GM23338 (cell line): ENCODE measurements around the gene ZNF366. TPM values are rescaled to one million over a fixed set of nuclear protein-coding genes. Genes with fewer than 3 reads are reported as not detected.

Experiments
- ATAC-seq: fragments of 200-7000 bp; cut with Tn5 transposase; 3 replicates; pipeline ENCODE4 v1.9.1; 2020
- DNase-seq: peaks from one replicate; pipeline ENCODE4 v3.0.0-alpha.2; 2015; ENCODE audit warnings: low spot score
- H2AFZ ChIP-seq: fragments of 200-600 bp; sonication (generic); 2 replicates; pipeline ENCODE4 v1.8.0; 2016; ENCODE audit warnings: antibody characterized with exemption, mild to moderate bottlenecking, moderate library complexity
- H3F3A ChIP-seq: fragments of 200-600 bp; sonication (generic); replicated peaks from 2 replicates; pipeline ENCODE4 v1.8.0; 2017; ENCODE audit warnings: antibody characterized with exemption, mixed run types, low read depth
- H3K27ac ChIP-seq: fragments of 200-600 bp; sonication (generic); 2 replicates; pipeline ENCODE4 v1.6.1; 2016; ENCODE audit warnings: low read depth
- H3K27me3 ChIP-seq: fragments of 200-600 bp; sonication (generic); 2 replicates; pipeline ENCODE4 v1.8.0; 2016; ENCODE audit warnings: mild to moderate bottlenecking, mixed run types, moderate library complexity; ENCODE audit not compliant: insufficient read depth
- H3K36me3 ChIP-seq: fragments of 200-600 bp; sonication (generic); 2 replicates; pipeline ENCODE4 v1.8.0; 2016; ENCODE audit warnings: mild to moderate bottlenecking; ENCODE audit not compliant: insufficient read depth
- H3K4me1 ChIP-seq: fragments of 200-600 bp; sonication (generic); 2 replicates; pipeline ENCODE4 v1.8.0; 2016; ENCODE audit warnings: mild to moderate bottlenecking, moderate library complexity; ENCODE audit not compliant: insufficient read depth
- H3K4me2 ChIP-seq: fragments of 200-600 bp; sonication (generic); 2 replicates; pipeline ENCODE4 v1.7.1; 2017; ENCODE audit warnings: mixed run types
- H3K4me3 ChIP-seq: fragments of 200-600 bp; sonication (generic); 2 replicates; pipeline ENCODE4 v1.6.1; 2016; ENCODE audit warnings: mixed run types
- H3K79me2 ChIP-seq: fragments of 200-600 bp; sonication (generic); replicated peaks from 2 replicates; pipeline ENCODE4 v1.8.0; 2017; ENCODE audit warnings: mild to moderate bottlenecking; ENCODE audit not compliant: insufficient read depth
- H3K9me2 ChIP-seq: fragments of 200-600 bp; sonication (generic); 2 replicates; pipeline ENCODE4 v1.8.0; 2017; ENCODE audit not compliant: insufficient read depth
- H4K20me1 ChIP-seq: fragments of 200-600 bp; sonication (generic); replicated peaks from 2 replicates; pipeline ENCODE4 v1.8.0; 2017; ENCODE audit warnings: mild to moderate bottlenecking; ENCODE audit not compliant: insufficient read depth
- H3K27ac Mint-ChIP-seq: 2 replicates; pipeline ENCODE4 v1.8.0; 2020; ENCODE audit warnings: inconsistent platforms, mild to moderate bottlenecking, moderate library complexity, mixed read lengths
- H3K27me3 Mint-ChIP-seq: 3 replicates; pipeline ENCODE4 v1.8.0; 2022; ENCODE audit warnings: low read depth, mild to moderate bottlenecking, moderate library complexity, mixed read lengths, inconsistent platforms; ENCODE audit not compliant: insufficient read depth, poor library complexity
- H3K36me3 Mint-ChIP-seq: 3 replicates; pipeline ENCODE4 v1.8.0; 2021; ENCODE audit warnings: low read depth, mild to moderate bottlenecking, inconsistent platforms, moderate library complexity, mixed read lengths
- H3K4me1 Mint-ChIP-seq: 3 replicates; pipeline ENCODE4 v1.8.0; 2020; ENCODE audit warnings: mild to moderate bottlenecking, inconsistent platforms, mixed read lengths
- H3K4me3 Mint-ChIP-seq: 3 replicates; pipeline ENCODE4 v1.8.0; 2021; ENCODE audit warnings: moderate library complexity, mild to moderate bottlenecking, inconsistent platforms, mixed read lengths
- H3K9me3 Mint-ChIP-seq: 3 replicates; pipeline ENCODE4 v1.8.0; 2020; ENCODE audit warnings: moderate library complexity, mild to moderate bottlenecking, inconsistent platforms, mixed read lengths
- CREB1 ChIP-seq: fragments of 250-450 bp; sonication (Bioruptor Pico); IDR thresholded peaks from 2 replicates; pipeline ENCODE4 v1.5.0; 2020; ENCODE audit warnings: low read depth, mild to moderate bottlenecking, moderate library complexity
- EZH2 ChIP-seq: fragments of 200-600 bp; sonication (generic); IDR thresholded peaks from one replicate; pipeline ENCODE4 v1.8.0; 2017; ENCODE audit warnings: antibody characterized with exemption, mild to moderate bottlenecking, low read depth; ENCODE audit not compliant: unreplicated experiment
- EZH2phosphoT487 ChIP-seq: fragments of 200-600 bp; sonication (generic); IDR thresholded peaks from one replicate; pipeline ENCODE4 v1.8.1; 2018; ENCODE audit warnings: antibody characterized with exemption; ENCODE audit not compliant: unreplicated experiment
- JUNB ChIP-seq: IDR thresholded peaks from one replicate; pipeline ENCODE4 v1.6.1; 2016; ENCODE audit warnings: antibody characterized with exemption; ENCODE audit not compliant: unreplicated experiment
- NANOG ChIP-seq: IDR thresholded peaks from 2 replicates; pipeline ENCODE4 v1.6.1; 2016; ENCODE audit warnings: antibody characterized with exemption, borderline replicate concordance
- POLR2AphosphoS5 ChIP-seq: IDR thresholded peaks from 2 replicates; pipeline ENCODE4 v1.6.1; 2016; ENCODE audit warnings: antibody characterized with exemption, low read depth
- STAT1 ChIP-seq: IDR thresholded peaks from one replicate; pipeline ENCODE4 v1.6.1; 2016; ENCODE audit warnings: antibody characterized with exemption; ENCODE audit not compliant: unreplicated experiment
- ZNF114 ChIP-seq: fragments of 250-450 bp; sonication (Bioruptor Pico); IDR thresholded peaks from 2 replicates; pipeline ENCODE4 v1.5.0; 2020; ENCODE audit warnings: mild to moderate bottlenecking, moderate library complexity
- ZNF331 ChIP-seq: fragments of 250-450 bp; sonication (Bioruptor Pico); IDR thresholded peaks from 2 replicates; pipeline ENCODE4 v1.5.0; 2020; ENCODE audit warnings: low read depth, mild to moderate bottlenecking, moderate library complexity
- polyA plus RNA-seq: library from polyadenylated mRNA; unstranded; fragments of >200 nt; fragmentation: Nextera tagmentation; extraction: Ambion mirVana; gene quantifications from 2 replicates; pipeline ENCODE4 v1.2.1, GENCODE V29; 2016
- total RNA-seq: library from RNA; depleted of rRNA; stranded (reverse); fragments of >200 nt; shearing (Covaris generic); gene quantifications from 2 replicates; pipeline ENCODE4 v1.2.3, GENCODE V29; 2014
- TF ChIP-seq, protein P1 (sequence below), 2 experiments: fragments of 200-600 bp in 1 of 2; sonication (generic) in 1 of 2; conservative IDR thresholded peaks; 2 replicates each; pipeline versions ENCODE4 v1.5.1 to v1.6.1; 2016 to 2017; ENCODE audit warnings: antibody characterized with exemption in 2 of 2, low read depth in 2 of 2, mild to moderate bottlenecking in 2 of 2, moderate library complexity in 1 of 2
- TF ChIP-seq, protein P2 (sequence below): IDR thresholded peaks from 2 replicates; pipeline ENCODE4 v1.6.1; 2016; ENCODE audit warnings: antibody characterized with exemption
- TF ChIP-seq, protein P3 (sequence below): IDR thresholded peaks from one replicate; pipeline ENCODE4 v1.6.1; 2018; ENCODE audit warnings: antibody characterized with exemption; ENCODE audit not compliant: unreplicated experiment

The ZNF366 gene
- total and polyA plus RNA-seq, 2 experiments from 2014 or later = not detected

DNA sequence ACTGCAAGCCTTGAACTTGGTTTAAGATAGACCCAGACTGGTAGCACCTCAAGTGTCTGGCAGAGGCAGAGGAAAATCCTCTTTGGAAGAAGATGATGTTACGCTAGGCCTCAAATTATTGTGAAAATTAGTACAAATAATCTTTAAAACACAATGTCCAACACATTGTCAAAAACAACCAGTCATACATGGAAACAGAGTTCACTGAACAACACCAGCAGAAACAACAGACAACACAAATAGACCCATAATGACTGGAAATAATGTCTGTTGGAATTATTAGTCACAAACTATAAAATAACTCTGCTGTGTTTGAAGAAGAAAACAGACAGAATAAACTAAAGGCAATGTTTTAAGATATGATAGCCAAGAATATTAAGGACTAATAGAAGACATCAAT lies 15.4 kb upstream of the ZNF366 start (continued):
- no peak for TF ChIP-seq EZH2phosphoT487
- no peak for TF ChIP-seq STAT1
- TF ChIP-seq CREB1 (CRISPR knock-in tag) = no peak
- TF ChIP-seq, protein P1, sequence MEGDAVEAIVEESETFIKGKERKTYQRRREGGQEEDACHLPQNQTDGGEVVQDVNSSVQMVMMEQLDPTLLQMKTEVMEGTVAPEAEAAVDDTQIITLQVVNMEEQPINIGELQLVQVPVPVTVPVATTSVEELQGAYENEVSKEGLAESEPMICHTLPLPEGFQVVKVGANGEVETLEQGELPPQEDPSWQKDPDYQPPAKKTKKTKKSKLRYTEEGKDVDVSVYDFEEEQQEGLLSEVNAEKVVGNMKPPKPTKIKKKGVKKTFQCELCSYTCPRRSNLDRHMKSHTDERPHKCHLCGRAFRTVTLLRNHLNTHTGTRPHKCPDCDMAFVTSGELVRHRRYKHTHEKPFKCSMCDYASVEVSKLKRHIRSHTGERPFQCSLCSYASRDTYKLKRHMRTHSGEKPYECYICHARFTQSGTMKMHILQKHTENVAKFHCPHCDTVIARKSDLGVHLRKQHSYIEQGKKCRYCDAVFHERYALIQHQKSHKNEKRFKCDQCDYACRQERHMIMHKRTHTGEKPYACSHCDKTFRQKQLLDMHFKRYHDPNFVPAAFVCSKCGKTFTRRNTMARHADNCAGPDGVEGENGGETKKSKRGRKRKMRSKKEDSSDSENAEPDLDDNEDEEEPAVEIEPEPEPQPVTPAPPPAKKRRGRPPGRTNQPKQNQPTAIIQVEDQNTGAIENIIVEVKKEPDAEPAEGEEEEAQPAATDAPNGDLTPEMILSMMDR (conservative IDR thresholded peaks at IDR 0.05; ENCODE audit: low read depth in 2 of 2) = no peak
- TF ChIP-seq JUNB = no peak
- TF ChIP-seq NANOG = no peak

DNA sequence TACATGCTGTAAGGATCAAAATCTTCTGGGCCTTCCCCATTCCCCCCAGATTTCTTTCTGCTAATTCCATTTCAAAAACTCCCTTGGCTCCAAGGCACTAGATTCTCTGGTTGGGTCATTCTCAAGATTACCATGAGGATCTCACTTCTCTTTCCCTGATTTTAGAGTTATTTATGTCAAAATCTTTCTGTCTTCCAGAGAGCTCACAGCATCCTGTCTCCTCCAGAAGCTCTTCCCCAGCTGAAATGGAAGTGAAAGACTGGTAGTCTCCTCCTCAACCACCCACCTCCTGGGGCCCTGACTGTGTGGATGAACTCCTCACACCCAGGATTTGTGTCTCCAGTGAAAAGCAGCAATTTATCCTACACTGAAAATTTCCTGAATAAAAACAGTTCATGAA lies 11.9 kb upstream of the ZNF366 start:
- no peaks in the 10 kb centered on the region for H3K36me3 ChIP-seq
- H2AFZ ChIP-seq = 0 out of 2 replicates have a peak overlapping the region, but pooled peaks have one; percentile 43
- no peaks in the 10 kb centered on the region for H4K20me1 ChIP-seq
- H3K4me3 ChIP-seq = no peak overlapping the region
- H3K9me3 Mint-ChIP-seq = peaks cover 3% of the 10 kb centered on the region; the same call in 1 of the 3 replicates
- no peaks in the 10 kb centered on the region for H3K27me3 ChIP-seq
- no peak overlapping the region for H3K4me2 ChIP-seq
- H3K79me2 ChIP-seq = no peaks in the 10 kb centered on the region
- H3K27ac Mint-ChIP-seq = no peak overlapping the region
- ATAC-seq (no peak), DNase-seq (no peak)
- H3K4me1 ChIP-seq = peaks cover 4% of the 10 kb centered on the region
- no peaks in the 10 kb centered on the region for H3F3A ChIP-seq
- H3K4me3 Mint-ChIP-seq = no peak overlapping the region
- peaks cover 2% of the 10 kb centered on the region; the same call in 2 of the 3 replicates for H3K4me1 Mint-ChIP-seq
- H3K27me3 Mint-ChIP-seq = no peaks in the 10 kb centered on the region
- no peak overlapping the region for H3K27ac ChIP-seq
- peaks cover 7% of the 10 kb centered on the region for H3K9me2 ChIP-seq
- no peaks in the 10 kb centered on the region for H3K36me3 Mint-ChIP-seq
- TF ChIP-seq JUNB (no peak), ZNF114 (no peak), CREB1 (CRISPR knock-in tag) (no peak), POLR2AphosphoS5 (no peak), EZH2 (no peak), NANOG (no peak), ZNF331 (CRISPR knock-in tag) (no peak), EZH2phosphoT487 (no peak)
- TF ChIP-seq, protein P2, sequence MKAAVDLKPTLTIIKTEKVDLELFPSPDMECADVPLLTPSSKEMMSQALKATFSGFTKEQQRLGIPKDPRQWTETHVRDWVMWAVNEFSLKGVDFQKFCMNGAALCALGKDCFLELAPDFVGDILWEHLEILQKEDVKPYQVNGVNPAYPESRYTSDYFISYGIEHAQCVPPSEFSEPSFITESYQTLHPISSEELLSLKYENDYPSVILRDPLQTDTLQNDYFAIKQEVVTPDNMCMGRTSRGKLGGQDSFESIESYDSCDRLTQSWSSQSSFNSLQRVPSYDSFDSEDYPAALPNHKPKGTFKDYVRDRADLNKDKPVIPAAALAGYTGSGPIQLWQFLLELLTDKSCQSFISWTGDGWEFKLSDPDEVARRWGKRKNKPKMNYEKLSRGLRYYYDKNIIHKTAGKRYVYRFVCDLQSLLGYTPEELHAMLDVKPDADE = no peak
- TF ChIP-seq, protein P3, sequence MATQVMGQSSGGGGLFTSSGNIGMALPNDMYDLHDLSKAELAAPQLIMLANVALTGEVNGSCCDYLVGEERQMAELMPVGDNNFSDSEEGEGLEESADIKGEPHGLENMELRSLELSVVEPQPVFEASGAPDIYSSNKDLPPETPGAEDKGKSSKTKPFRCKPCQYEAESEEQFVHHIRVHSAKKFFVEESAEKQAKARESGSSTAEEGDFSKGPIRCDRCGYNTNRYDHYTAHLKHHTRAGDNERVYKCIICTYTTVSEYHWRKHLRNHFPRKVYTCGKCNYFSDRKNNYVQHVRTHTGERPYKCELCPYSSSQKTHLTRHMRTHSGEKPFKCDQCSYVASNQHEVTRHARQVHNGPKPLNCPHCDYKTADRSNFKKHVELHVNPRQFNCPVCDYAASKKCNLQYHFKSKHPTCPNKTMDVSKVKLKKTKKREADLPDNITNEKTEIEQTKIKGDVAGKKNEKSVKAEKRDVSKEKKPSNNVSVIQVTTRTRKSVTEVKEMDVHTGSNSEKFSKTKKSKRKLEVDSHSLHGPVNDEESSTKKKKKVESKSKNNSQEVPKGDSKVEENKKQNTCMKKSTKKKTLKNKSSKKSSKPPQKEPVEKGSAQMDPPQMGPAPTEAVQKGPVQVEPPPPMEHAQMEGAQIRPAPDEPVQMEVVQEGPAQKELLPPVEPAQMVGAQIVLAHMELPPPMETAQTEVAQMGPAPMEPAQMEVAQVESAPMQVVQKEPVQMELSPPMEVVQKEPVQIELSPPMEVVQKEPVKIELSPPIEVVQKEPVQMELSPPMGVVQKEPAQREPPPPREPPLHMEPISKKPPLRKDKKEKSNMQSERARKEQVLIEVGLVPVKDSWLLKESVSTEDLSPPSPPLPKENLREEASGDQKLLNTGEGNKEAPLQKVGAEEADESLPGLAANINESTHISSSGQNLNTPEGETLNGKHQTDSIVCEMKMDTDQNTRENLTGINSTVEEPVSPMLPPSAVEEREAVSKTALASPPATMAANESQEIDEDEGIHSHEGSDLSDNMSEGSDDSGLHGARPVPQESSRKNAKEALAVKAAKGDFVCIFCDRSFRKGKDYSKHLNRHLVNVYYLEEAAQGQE = no peak
- TF ChIP-seq, protein P1 (conservative IDR thresholded peaks at IDR 0.05; ENCODE audit: low read depth in 2 of 2) = no peak
